Measurements from ENCODE around the gene ATP9A. TPM values are rescaled to one million over a fixed set of nuclear protein-coding genes. Genes with fewer than 3 reads are reported as not detected.

The ATP9A gene
- total and polyA plus RNA-seq, 2 experiments from 2014 or later: 11.3 to 16.9 TPM

- no peak overlapping the region for H3K4me3 ChIP-seq
- H3K36me3 ChIP-seq: no peaks in the 10 kb centered on the region
- H3K4me1 ChIP-seq (ENCODE audit: low read depth): peaks cover 33% of the 10 kb centered on the region
- H3K27ac ChIP-seq: no peak overlapping the region
- DNase-seq (ENCODE audit: low read depth in 1 of 2, low spot score in 1 of 2): no peak
- H3K9me3 ChIP-seq (ENCODE audit: low read depth): no peaks in the 10 kb centered on the region
- no peak for TF ChIP-seq CTCF (IDR thresholded peaks at IDR 0.05; ENCODE audit: low read depth, low read length)
- no peaks in the 10 kb centered on the region for H3K27me3 ChIP-seq
Observed at GRCh38 chr20:51598556-51598955, 169.6 kb downstream of the ATP9A start.

GRCh38 chr20:51597389-51598231, 170.6 kb downstream of the ATP9A start:
- no peak for TF ChIP-seq CTCF (IDR thresholded peaks at IDR 0.05; ENCODE audit: low read depth, low read length)
- no peak overlapping the region for H3K27ac ChIP-seq
- H3K27me3 ChIP-seq: no peaks in the 10 kb centered on the region
- no peak for DNase-seq (ENCODE audit: low read depth in 1 of 2, low spot score in 1 of 2)
- H3K9me3 ChIP-seq (ENCODE audit: low read depth): no peaks in the 10 kb centered on the region
- H3K36me3 ChIP-seq: no peaks in the 10 kb centered on the region
- H3K4me1 ChIP-seq (ENCODE audit: low read depth): peaks cover 33% of the 10 kb centered on the region
- H3K4me3 ChIP-seq: no peak overlapping the region

- no peak overlapping the region for H3K4me3 ChIP-seq
- DNase-seq (ENCODE audit: low read depth in 1 of 2, low spot score in 1 of 2): no peak
- TF ChIP-seq CTCF (IDR thresholded peaks at IDR 0.05; ENCODE audit: low read depth, low read length): no peak
- peaks cover 33% of the 10 kb centered on the region for H3K4me1 ChIP-seq (ENCODE audit: low read depth)
- H3K27me3 ChIP-seq: no peaks in the 10 kb centered on the region
- no peaks in the 10 kb centered on the region for H3K9me3 ChIP-seq (ENCODE audit: low read depth)
- H3K27ac ChIP-seq: no peak overlapping the region
- no peaks in the 10 kb centered on the region for H3K36me3 ChIP-seq
Observed at GRCh38 chr20:51596668-51597388, 171.4 kb downstream of the ATP9A start.

- H3K36me3 ChIP-seq: no peaks in the 10 kb centered on the region
- H3K4me3 ChIP-seq: no peak overlapping the region
- H3K4me1 ChIP-seq (ENCODE audit: low read depth): peaks cover 29% of the 10 kb centered on the region
- H3K27ac ChIP-seq: no peak overlapping the region
- DNase-seq (ENCODE audit: low read depth in 1 of 2, low spot score in 1 of 2): no peak
- H3K9me3 ChIP-seq (ENCODE audit: low read depth): no peaks in the 10 kb centered on the region
- TF ChIP-seq CTCF (IDR thresholded peaks at IDR 0.05; ENCODE audit: low read depth, low read length): no peak
- H3K27me3 ChIP-seq: no peaks in the 10 kb centered on the region
Observed at GRCh38 chr20:51595744-51596143, 172.4 kb downstream of the ATP9A start.

- Histone ChIP-seq H3K36me3 (no peaks in the 10 kb centered on the region), H3K4me3 (no peak overlapping the region), H3K27me3 (no peaks in the 10 kb centered on the region), H3K27ac (no peak overlapping the region), H3K4me1 (ENCODE audit: low read depth) (peaks cover 23% of the 10 kb centered on the region), H3K9me3 (ENCODE audit: low read depth) (no peaks in the 10 kb centered on the region)
- TF ChIP-seq CTCF (IDR thresholded peaks at IDR 0.05; ENCODE audit: low read depth, low read length): peak; percentile 91
- peak; percentile 91 to 93 for DNase-seq (ENCODE audit: low read depth in 1 of 2, low spot score in 1 of 2)
Observed at GRCh38 chr20:51595058-51595532, 173.1 kb downstream of the ATP9A start.

Measured in cardiac muscle cell (in vitro differentiated cells and primary cell).